Stimulated activated CD4-positive, alpha-beta T cell treated with anti-CD3 and anti-CD28 coated beads, Interleukin-1b, Interleukin-23, amount 100 ng/mL, for 4 hours (primary cell): ENCODE data around the gene ERGIC1.
"Not testable (repeated sequence)": the region's sequence is repeated elsewhere in the genome, so short reads cannot be mapped to it uniquely, and the experiment has no call there.

Source experiments
- DNase-seq, 2 donors: peaks; one replicate each; pipeline ENCODE4 v3.0.0-alpha.2; 2020; ENCODE audit warnings: low read depth in 2 of 2

ERGIC1 gene, protein sequence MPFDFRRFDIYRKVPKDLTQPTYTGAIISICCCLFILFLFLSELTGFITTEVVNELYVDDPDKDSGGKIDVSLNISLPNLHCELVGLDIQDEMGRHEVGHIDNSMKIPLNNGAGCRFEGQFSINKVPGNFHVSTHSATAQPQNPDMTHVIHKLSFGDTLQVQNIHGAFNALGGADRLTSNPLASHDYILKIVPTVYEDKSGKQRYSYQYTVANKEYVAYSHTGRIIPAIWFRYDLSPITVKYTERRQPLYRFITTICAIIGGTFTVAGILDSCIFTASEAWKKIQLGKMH

GRCh38 chr5:172833686-172834414, at the start of gene ERGIC1:
TSS of gene ERGIC1 (plus strand) at chr5:172834251. CDS start at chr5:172834414, 163 bp downstream.
- DNase-seq, result peak in 1 of 2 donors; percentile 58

- DNase-seq, result no peak
These were observed 48.5 kb upstream of the ERGIC1 start for GRCh38 chr5:172785429-172786088.

DNA sequence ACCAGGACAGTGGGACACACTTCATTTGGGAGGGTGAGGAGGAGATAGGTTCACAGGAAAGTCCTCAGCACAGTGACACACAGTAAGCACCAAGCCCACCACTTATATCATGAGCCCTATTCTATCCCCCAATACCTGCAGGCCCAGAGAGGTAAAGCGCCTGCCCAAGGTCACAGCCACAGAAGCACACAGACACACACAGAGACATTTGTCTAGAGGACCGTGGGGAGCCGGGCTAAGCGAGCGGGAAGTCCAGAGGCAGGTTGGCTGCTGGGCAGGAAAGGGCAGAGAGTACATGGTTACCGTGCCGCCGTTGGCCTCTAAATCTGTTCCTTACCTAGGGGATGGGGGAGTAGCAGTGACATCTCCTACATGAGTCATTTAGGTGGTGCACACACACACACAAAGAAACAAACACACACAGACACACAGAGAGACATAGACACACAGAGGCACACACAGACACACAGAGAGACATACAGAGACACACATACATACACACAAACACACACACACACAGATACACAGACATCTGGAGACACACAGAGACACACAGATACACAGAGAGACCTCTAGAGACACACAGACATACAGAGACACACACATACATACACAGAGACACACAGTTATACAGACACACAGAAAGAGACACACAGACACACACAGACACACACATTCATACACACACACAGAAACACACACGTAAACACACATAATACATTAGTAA, 47.2 kb upstream of the ERGIC1 start:
- DNase-seq, result no peak

- not testable (repeated sequence) for DNase-seq
These were observed 46.5 kb upstream of the ERGIC1 start for GRCh38 chr5:172787538-172787937.

DNA sequence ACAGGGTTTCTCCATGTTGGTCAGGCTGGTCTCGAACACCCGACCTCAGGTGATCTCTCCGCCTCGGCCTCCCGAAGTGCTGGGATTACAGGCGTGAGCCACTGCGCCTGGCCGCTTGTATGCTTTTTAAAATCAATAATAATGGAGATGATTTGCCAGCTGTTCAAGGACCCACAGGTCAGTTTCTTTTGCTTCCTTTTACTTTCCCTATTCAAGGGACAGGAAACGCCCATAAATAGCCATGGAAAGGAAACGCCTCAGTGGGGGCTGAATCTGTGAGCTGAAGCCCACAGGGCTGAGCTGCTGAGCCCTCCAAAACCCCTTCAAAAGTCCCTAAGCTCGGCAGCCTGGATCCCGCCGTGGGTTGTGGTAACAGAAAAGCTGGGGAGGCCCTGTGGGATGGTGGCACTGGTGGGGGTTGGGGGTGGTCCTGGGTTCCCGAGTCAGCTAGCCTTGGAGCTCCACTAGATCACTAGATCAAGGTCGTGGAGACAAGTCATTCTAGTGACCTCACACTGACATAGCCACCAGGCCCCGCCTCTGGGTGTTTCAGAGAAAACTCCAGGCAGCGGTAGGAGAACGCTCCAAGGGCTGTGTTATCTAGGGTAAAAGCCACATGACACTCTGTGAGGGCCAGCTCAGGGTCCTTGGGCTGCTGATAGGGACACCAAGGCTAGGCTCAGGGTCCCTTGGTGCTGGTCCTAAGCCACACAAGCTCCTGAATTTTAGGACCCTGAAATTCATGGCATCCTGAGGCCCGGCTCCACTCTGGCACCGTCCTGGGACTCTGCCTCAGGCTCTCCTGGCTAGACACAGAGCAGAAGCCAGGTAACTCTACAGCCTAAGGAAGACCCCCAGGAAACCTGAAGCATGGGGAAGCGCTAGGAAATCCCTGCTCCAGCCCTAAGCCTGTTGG, 45.0 kb upstream of the ERGIC1 start:
- no peak for DNase-seq

DNA sequence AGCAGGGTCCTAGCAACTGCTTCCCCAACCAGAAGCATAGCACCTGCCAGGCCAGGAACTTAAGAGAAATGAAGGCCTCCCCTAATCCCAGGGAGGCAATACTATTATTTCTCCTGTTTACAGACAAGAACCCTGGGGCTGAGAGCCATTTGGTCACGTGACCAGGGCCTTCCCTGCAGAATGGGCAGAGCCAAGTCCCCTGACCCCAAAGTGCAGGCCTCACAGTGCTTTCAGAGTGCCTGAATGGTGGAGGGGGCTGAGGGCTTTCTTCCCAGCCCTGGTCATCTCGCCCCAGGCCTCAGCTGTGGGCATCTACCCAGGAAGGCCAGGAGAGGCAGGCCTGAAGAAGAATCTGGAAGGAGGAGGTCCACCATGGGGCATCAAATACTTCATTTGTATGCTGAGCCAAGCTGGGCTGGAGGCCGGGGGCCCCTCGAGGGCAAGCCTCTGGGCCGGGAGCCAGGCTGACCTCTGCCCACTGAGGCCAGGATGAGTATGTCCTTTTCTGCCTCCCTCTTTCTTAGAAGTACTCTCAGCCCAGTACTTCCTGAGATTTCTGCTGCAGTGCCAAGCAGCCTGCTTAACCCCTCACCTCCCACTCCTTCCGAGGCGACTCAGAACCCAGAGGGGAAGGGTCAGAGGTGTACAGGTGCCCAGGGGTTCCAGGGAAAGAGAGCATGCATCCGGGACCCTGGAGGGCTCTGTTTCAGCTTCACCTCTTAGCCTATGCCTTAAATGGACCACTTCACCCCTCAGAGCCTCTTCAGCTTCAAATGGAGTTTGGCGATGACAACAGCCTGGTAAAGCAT, 44.2 kb upstream of the ERGIC1 start:
- no peak for DNase-seq

GRCh38 chr5:172790496-172790889, 43.6 kb upstream of the ERGIC1 start:
- no peak for DNase-seq

DNA sequence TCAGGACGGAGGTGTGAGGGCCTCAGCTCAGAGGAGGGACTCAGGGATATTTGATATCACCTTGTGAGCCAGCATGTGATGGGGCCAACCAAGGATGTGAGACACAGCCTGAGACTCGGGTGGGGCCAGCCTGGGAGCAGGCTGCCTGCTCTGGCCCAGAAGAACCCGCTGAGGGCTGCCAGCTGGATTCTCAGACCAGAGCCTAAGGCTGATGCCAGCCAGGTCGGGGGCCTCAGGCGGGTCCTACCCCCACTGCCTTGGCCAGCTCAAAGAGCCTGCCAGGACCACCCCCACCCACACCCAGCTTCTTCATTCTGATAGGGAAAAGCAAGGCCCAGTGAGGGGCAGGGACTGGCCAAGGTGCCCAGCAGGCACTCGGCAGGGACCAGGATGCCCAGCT, 42.8 kb upstream of the ERGIC1 start:
- no peak for DNase-seq

- no peak for DNase-seq
These were observed 42.2 kb upstream of the ERGIC1 start for GRCh38 chr5:172791726-172792445.

GRCh38 chr5:172792701-172793570, 41.1 kb upstream of the ERGIC1 start:
- no peak for DNase-seq

- no peak for DNase-seq
These were observed 40.2 kb upstream of the ERGIC1 start for GRCh38 chr5:172793577-172794488.

DNA sequence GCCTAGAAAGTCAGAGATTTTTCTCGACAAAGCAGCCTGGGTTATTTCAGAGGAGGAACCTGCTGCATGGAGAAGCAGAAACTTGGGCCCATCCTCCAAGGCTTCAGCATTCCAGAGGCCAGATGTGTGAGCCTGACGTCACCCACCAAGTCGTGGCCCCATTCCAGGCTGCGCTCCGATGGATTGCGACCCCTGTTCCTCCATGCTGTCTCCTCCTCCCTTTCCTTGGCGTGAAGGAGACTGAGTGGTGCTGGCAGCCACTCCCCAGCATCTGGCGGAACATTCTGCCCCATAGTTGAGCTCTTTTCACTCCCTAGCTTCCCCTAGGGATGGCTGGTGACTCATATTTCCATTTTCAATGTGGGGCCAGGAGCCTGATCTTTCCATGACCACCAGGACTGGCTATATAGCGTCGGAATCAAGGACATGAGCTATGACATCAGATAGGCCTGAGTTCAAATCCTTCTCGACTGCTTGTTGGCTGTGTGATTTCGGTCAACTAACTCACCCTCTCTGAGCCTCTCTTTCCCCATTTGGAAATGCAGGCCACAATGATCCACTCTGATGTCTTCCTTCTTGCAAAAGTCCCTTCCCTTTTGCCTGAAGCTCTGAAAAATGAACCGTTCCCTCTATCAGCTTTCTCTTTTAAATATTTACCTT, 38.6 kb upstream of the ERGIC1 start:
- DNase-seq, result no peak

GRCh38 chr5:172796306-172796705, 37.7 kb upstream of the ERGIC1 start:
- DNase-seq, result no peak

DNA sequence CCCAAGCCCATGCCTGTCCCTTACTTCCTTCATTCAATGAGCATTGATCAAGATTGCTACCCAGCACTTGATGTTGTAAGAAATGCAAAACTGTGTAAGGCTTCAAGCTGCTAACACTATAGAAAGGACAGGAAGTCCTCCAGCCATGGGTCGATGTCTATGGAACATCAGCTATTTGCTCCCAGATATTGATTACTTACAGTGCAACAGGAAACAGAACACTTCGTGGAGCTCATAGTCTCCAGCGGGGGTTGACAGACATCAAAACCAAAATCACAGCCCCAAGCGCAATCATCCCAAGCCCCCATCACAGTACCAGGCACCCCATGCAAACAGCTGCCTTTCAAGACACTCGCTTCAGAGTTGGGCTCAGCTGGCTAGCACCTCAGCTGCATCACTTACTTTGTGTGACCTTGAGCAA, 36.3 kb upstream of the ERGIC1 start:
- no peak for DNase-seq

GRCh38 chr5:172798422-172799215, 35.4 kb upstream of the ERGIC1 start:
- DNase-seq, result no peak

DNA sequence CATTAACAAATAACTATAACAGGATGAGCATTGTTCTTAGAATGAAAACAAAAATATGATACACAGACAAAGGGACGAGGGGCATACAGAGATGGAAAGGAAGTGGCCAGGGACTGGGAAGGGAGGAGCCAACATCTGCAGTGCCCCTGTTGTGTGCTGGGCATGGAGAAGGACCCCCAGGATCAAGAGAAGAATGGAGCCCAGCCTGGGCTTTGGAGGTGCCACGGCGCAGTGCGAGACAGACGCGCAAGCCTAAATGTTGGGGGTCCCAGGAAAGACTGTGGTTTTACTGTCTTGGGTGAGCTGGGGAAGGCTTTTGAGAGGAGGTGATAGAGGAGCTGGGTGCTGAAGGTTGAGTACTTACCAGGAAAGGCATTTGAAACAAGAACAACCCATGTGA, 34.6 kb upstream of the ERGIC1 start:
- no peak for DNase-seq
